Adrenal gland (tissue), 12 donors: ENCODE data around the gene KLHL10. TPM values are rescaled to one million over a fixed set of nuclear protein-coding genes. Genes with fewer than 3 reads are reported as not detected.
"Not testable (repeated sequence)": the region's sequence is repeated elsewhere in the genome, so short reads cannot be mapped to it uniquely, and the experiment has no call there.

Experiments used
- DNase-seq, 7 donors: peaks; one replicate each; pipeline ENCODE4 v3.0.0-alpha.2; 2019 to 2020
- H3K27ac ChIP-seq, 5 donors: fragments of 200-600 bp; sonication (generic) in 4 of 5; 1 replicate in 3 of 5; 2 replicates in 2 of 5; pipeline versions ENCODE4 v1.5.1 to v1.8.0; 2016 to 2020; ENCODE audit warnings: mild to moderate bottlenecking in 1 of 5
- H3K27me3 ChIP-seq: fragments of 200-600 bp; 2 replicates; pipeline ENCODE4 v1.8.0; 2021
- H3K36me3 ChIP-seq, 2 donors: fragments of 200-600 bp; replicated peaks in 1 of 2; 1 replicate in 1 of 2; 2 replicates in 1 of 2; pipeline versions ENCODE4 v1.5.1 to v1.8.0; 2018 to 2022
- H3K4me1 ChIP-seq, 2 donors: fragments of 200-600 bp; replicated peaks in 1 of 2; 1 replicate in 1 of 2; 2 replicates in 1 of 2; pipeline versions ENCODE4 v1.5.1 to v1.8.0; 2018 to 2021
- H3K4me3 ChIP-seq, 4 donors: fragments of 200-600 bp; sonication (generic) in 3 of 4; one replicate each; pipeline ENCODE4 v1.5.1; 2016 to 2018
- H3K9me3 ChIP-seq, 3 donors: fragments of 200-600 bp; sonication (generic) in 1 of 3; replicated peaks in 1 of 3; 1 replicate in 2 of 3; 2 replicates in 1 of 3; pipeline versions ENCODE4 v1.5.1 to v1.8.0; 2016 to 2021
- POLR2A ChIP-seq, 2 donors: fragments of 450-650 bp; IDR thresholded peaks; one replicate each; pipeline ENCODE4 v1.6.1; 2017; ENCODE audit warnings: antibody characterized with exemption in 2 of 2, mild to moderate bottlenecking in 2 of 2, moderate library complexity in 1 of 2
- WGBS, 4 donors: extraction: QIAGEN DNeasy Blood & Tissue Kit in 2 of 4; methylation state at CpG; one replicate each; pipeline versions ENCODE4 v1.1.5 to v1.1.7; 2013 to 2017; 5-methylcytosine and 5-hydroxymethylcytosine counted together
- intact Hi-C, 2 donors: fragments of 100-400 bp; cut with DNase I; formaldehyde crosslinking; loops; one replicate each; pipeline versions ENCODE4 v1.14.1 to v1.15.0; 2022 to 2023
- polyA plus RNA-seq, 3 donors: library from polyadenylated mRNA; stranded (reverse); fragments of 200-250 nt in 2 of 3; fragments of 350-450 nt in 1 of 3; fragmentation: Illumina TruSeq in 1 of 3; extraction: RNeasy Lipid Tissue Mini Kit (QIAGEN cat#74804) in 1 of 3; gene quantifications; one replicate each; pipeline ENCODE4 v1.2.3, GENCODE V29; 2013 to 2014
- total RNA-seq, 9 donors: library from RNA; depleted of rRNA in 4 of 9; stranded (reverse); fragments of >200 nt in 4 of 9; fragments of 120-200 nt in 1 of 9; fragmentation: NEBNext Ultra II Directional in 1 of 9; extraction: Animal tissue kit (Norgen Biotek cat#: 25700) in 1 of 9; gene quantifications; one replicate each; pipeline versions ENCODE4 v1.1.0 to v1.2.4, GENCODE V29; 2013 to 2023
- TF ChIP-seq, protein P1 (sequence below), 6 experiments: fragments of 450-650 bp in 4 of 6; fragments of 200-600 bp in 2 of 6; sonication (generic) in 1 of 6; IDR thresholded peaks; 1 replicate in 5 of 6; 2 replicates in 1 of 6; pipeline versions ENCODE4 v1.5.1 to v1.8.0; 2016 to 2021; ENCODE audit warnings: antibody characterized with exemption in 6 of 6, mild to moderate bottlenecking in 2 of 6, moderate library complexity in 1 of 6
- donor health status: healthy with polysubstance abuse.
- donor health status: Bipolar disorder and iron deficiency.
- donor health status: DM: yes; HTN: yes; CAD: no.
- donor health status: DM: no; HTN: no; CAD: no.
- donor health status: DM: no; HTN: no; CAD: no.
- donor health status: DM: yes; HTN: yes; CAD: no.

KLHL10 gene
- total and polyA plus RNA-seq, 12 donors, result 0.10 to 0.29 (median 0.24) TPM; not detected in 9

DNA sequence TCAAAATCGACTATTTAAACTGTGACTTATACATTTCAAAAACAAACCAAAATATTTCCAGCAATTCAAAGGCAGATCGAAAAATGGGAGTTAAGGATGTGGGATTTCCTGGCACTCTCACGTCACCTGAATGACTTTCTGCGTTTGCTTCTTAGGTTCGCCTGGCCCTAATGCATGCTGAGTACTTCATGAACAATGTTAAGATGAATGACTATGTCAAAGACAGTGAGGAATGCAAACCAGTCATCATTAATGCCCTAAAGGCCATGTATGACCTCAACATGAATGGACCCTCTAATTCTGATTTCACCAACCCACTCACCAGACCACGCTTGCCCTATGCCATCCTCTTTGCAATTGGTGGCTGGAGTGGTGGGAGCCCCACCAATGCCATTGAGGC, 7.3 kb downstream of the KLHL10 start:
- 91 to 95% (median 93%) methylated on average over 6 of the region's 6 CpGs for WGBS, 4 donors
- TF ChIP-seq, protein P1, sequence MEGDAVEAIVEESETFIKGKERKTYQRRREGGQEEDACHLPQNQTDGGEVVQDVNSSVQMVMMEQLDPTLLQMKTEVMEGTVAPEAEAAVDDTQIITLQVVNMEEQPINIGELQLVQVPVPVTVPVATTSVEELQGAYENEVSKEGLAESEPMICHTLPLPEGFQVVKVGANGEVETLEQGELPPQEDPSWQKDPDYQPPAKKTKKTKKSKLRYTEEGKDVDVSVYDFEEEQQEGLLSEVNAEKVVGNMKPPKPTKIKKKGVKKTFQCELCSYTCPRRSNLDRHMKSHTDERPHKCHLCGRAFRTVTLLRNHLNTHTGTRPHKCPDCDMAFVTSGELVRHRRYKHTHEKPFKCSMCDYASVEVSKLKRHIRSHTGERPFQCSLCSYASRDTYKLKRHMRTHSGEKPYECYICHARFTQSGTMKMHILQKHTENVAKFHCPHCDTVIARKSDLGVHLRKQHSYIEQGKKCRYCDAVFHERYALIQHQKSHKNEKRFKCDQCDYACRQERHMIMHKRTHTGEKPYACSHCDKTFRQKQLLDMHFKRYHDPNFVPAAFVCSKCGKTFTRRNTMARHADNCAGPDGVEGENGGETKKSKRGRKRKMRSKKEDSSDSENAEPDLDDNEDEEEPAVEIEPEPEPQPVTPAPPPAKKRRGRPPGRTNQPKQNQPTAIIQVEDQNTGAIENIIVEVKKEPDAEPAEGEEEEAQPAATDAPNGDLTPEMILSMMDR (IDR thresholded peaks at IDR 0.05), result no peak
- no peak for TF ChIP-seq POLR2A (IDR thresholded peaks at IDR 0.05)
- no peaks in the 10 kb centered on the region for H3K27me3 ChIP-seq
- H3K27ac ChIP-seq, result no peak overlapping the region
- no peaks in the 10 kb centered on the region for H3K9me3 ChIP-seq
- H3K4me3 ChIP-seq, result no peak overlapping the region
- intact Hi-C loops, result no loop called here
- DNase-seq, result no peak
- H3K4me1 ChIP-seq, result no peaks in the 10 kb centered on the region
- H3K36me3 ChIP-seq, result no peaks in the 10 kb centered on the region

DNA sequence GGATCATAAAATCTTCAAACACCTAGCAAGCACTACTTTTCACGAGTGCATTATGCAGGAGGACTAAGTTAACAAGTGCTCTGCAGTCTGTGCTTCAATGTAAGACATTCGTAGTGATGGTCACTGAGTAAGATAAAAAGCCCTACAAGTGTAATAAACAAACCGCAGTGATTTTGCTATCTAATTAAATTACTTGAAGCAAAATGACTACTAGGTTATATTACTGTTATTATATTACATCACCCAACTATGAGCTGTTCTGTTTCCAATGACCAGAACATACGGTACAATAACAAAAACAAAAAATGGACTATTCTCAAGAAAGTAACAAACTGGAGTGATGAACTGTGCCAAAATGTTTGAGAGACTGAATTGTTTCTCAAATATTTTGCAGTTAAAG, 11.2 kb downstream of the KLHL10 start:
- H3K36me3 ChIP-seq, result peaks cover 0 to 4% of the 10 kb centered on the region in 2 donors
- H3K27me3 ChIP-seq, result no peaks in the 10 kb centered on the region
- H3K9me3 ChIP-seq, result no peaks in the 10 kb centered on the region
- no peak overlapping the region for H3K4me3 ChIP-seq
- no peak for DNase-seq
- H3K27ac ChIP-seq, result no peak overlapping the region
- H3K4me1 ChIP-seq, result peaks cover 0 to 7% of the 10 kb centered on the region in 2 donors
- TF ChIP-seq POLR2A (IDR thresholded peaks at IDR 0.05), result no peak
- TF ChIP-seq, protein P1 (IDR thresholded peaks at IDR 0.05), result no peak
- intact Hi-C loops, result no loop called here
- WGBS, 4 donors, result 76 to 85% (median 81%) methylated on average over 4 of the region's 4 CpGs

DNA sequence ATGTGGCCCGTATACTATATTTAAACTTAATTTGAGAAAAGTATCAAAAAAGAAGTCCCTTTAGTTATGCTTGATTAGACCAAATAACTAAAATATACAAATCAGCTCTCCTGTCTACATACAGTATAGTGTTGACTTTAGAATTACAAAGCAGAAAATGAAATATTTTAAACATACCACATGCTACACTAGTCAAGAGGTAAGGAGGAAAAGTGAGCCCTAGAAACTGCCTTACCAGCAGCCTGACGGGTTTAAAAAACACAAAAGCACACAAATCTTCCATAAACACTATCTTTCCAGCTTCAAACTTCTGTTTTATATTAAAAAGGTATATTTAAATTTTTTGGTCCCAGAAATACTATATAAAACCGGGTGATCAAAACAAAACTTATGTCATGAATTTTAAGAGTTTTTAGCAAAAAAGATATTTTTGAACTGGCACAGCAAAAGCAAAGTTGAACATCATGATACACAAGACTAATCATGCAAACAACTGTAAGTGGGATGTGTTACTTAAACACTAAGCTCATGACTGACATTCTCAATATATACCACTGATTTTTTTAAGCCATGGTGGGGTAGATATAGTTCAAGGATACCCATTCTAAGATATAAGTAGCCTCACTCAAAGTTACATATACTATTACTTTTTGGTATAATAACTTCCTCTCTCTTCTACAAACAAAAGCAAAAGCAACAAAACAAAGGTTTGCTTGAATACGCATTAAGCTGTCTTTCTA, 11.8 kb downstream of the KLHL10 start:
- Histone ChIP-seq H3K9me3 (no peaks in the 10 kb centered on the region), H3K27me3 (no peaks in the 10 kb centered on the region), H3K36me3 (peaks cover 0 to 11% of the 10 kb centered on the region in 2 donors), H3K4me3 (no peak overlapping the region), H3K27ac (no peak overlapping the region), H3K4me1 (peaks cover 0 to 7% of the 10 kb centered on the region in 2 donors)
- 77 to 86% (median 83%) methylated on average over 4 of the region's 4 CpGs for WGBS, 4 donors
- DNase-seq, result no peak
- intact Hi-C loops, result no loop called here
- TF ChIP-seq POLR2A (IDR thresholded peaks at IDR 0.05), result no peak
- TF ChIP-seq, protein P1 (IDR thresholded peaks at IDR 0.05), result no peak

- WGBS, 4 donors, result 95 to 98% (median 96%) methylated on average over 13 to 14 of the region's 14 CpGs
These were observed 13.8 kb downstream of the KLHL10 start for GRCh38 chr17:41851382-41851781.

More at GRCh38 chr17:41851382-41851781, 13.8 kb downstream of the KLHL10 start:
- intact Hi-C loops, H3K4me3 ChIP-seq, H3K27me3 ChIP-seq, DNase-seq, H3K9me3 ChIP-seq, H3K4me1 ChIP-seq, H3K27ac ChIP-seq: not testable (repeated sequence)
- peaks cover 0 to 15% of the 10 kb centered on the region in 2 donors for H3K36me3 ChIP-seq
